CD4-positive, alpha-beta T cell (primary cell): ENCODE results near the gene TULP3. TPM values are rescaled to one million over a fixed set of nuclear protein-coding genes. Genes with fewer than 3 reads are reported as not detected.
A peak's percentile ranks its signal among the peaks of the same experiment; 100 is the strongest.

ENCODE experiments used
- ATAC-seq: fragments of 200-7000 bp; cut with Tn5 transposase; one replicate; pipeline ENCODE4 v1.10.0; 2022; ENCODE audit warnings: mild to moderate bottlenecking; ENCODE audit not compliant: poor library complexity
- CTCF ChIA-PET: fragments of 350-600 bp; sonication (Branson Sonifier 250); formaldehyde crosslinking; loops from one replicate; lab custom pipeline; 2021; ENCODE audit warnings: antibody characterized with exemption, inconsistent platforms; lab: Charles Lee
- POLR2A ChIA-PET: fragments of 350-600 bp; sonication (Branson Sonifier 250); formaldehyde crosslinking; loops from one replicate; lab custom pipeline; 2021; ENCODE audit warnings: antibody characterized with exemption, inconsistent platforms; lab: Charles Lee
- DNase-seq, 14 experiments: peaks; one replicate each; pipeline ENCODE4 v3.0.0-alpha.2; 2013 to 2020; ENCODE audit warnings: mixed read lengths in 2 of 14
- H3K27ac ChIP-seq, 2 donors: one replicate each; pipeline versions ENCODE4 v1.5.1 to v1.7.0; 2013; ENCODE audit warnings: low read length in 2 of 2, low read depth in 1 of 2, mild to moderate bottlenecking in 1 of 2
- H3K27me3 ChIP-seq, 2 experiments: 1 replicate in 1 of 2; 2 replicates in 1 of 2; pipeline versions ENCODE4 v1.6.1 to v1.7.0; 2013; ENCODE audit warnings: low read length in 2 of 2, control low read depth in 1 of 2, mild to moderate bottlenecking in 1 of 2, moderate library complexity in 1 of 2; ENCODE audit not compliant: insufficient read depth in 2 of 2, control insufficient read depth in 1 of 2
- H3K36me3 ChIP-seq: one replicate; pipeline ENCODE4 v1.6.1; 2013; ENCODE audit warnings: low read length, control low read depth; ENCODE audit not compliant: insufficient read depth
- H3K4me1 ChIP-seq: one replicate; pipeline ENCODE4 v1.6.1; 2013; ENCODE audit warnings: low read length, control low read depth; ENCODE audit not compliant: insufficient read depth
- H3K4me3 ChIP-seq: one replicate; pipeline ENCODE4 v1.5.1; 2013; ENCODE audit warnings: mild to moderate bottlenecking, low read length, moderate library complexity
- H3K9me3 ChIP-seq, 2 experiments: 1 replicate in 1 of 2; 2 replicates in 1 of 2; pipeline versions ENCODE4 v1.6.1 to v1.7.0; 2013; ENCODE audit warnings: low read length in 2 of 2, mild to moderate bottlenecking in 2 of 2, control low read depth in 1 of 2, moderate library complexity in 1 of 2; ENCODE audit not compliant: control insufficient read depth in 1 of 2, insufficient read depth in 1 of 2
- H3K27ac Mint-ChIP-seq: one replicate; pipeline ENCODE4 v1.8.0; 2020; ENCODE audit warnings: mixed read lengths
- H3K27me3 Mint-ChIP-seq: one replicate; pipeline ENCODE4 v1.8.0; 2021; ENCODE audit warnings: mixed read lengths
- H3K36me3 Mint-ChIP-seq: one replicate; pipeline ENCODE4 v1.8.0; 2021; ENCODE audit warnings: low read depth, mixed read lengths
- H3K4me1 Mint-ChIP-seq: one replicate; pipeline ENCODE4 v1.8.0; 2021; ENCODE audit warnings: low read depth, mixed read lengths
- H3K4me3 Mint-ChIP-seq: one replicate; pipeline ENCODE4 v1.8.0; 2020; ENCODE audit warnings: mild to moderate bottlenecking, mixed read lengths
- H3K9me3 Mint-ChIP-seq: one replicate; pipeline ENCODE4 v1.8.0; 2020; ENCODE audit warnings: mixed read lengths
- CTCF ChIP-seq: fragments of 200-600 bp; IDR thresholded peaks from one replicate; pipeline ENCODE4 v1.8.0; 2022; ENCODE audit warnings: antibody characterized with exemption, mild to moderate bottlenecking
- intact Hi-C, 2 experiments: fragments of 100-400 bp; cut with DNase I in 1 of 2; cut with micrococcal nuclease in 1 of 2; formaldehyde crosslinking; loops; one replicate each; pipeline versions ENCODE4 v1.15.1 to v1.9.0; 2023 to 2025; cut with DNase I, micrococcal nuclease
- total RNA-seq, 174 experiments: library from RNA in 2 of 174; stranded (reverse) in 2 of 174; gene quantifications; one replicate each; pipeline ENCODE4 v1.2.3 and lab custom pipeline; 2021 to 2026

The TULP3 gene
- total RNA-seq, 2 experiments from 2014 or later: 4.2 to 5.5 TPM

GRCh38 chr12:2853626-2854025, 37.1 kb upstream of the TULP3 start:
- ChIA-PET CTCF (interaction anchor here (0.7 to 1.8 kb wide), 3 partner anchors 9 to 91 kb away, joined by 3 to 7 read pairs (median 4); no protein-coding TSS in a partner anchor), POLR2A (no interaction called here)
- no peaks in the 10 kb centered on the region for H3K27me3 Mint-ChIP-seq
- Histone ChIP-seq H3K36me3 (peaks cover 18% of the 10 kb centered on the region), H3K4me1 (peaks cover 2% of the 10 kb centered on the region), H3K4me3 (no peak overlapping the region), H3K27me3 (no peaks in the 10 kb centered on the region), H3K9me3 (no peaks in the 10 kb centered on the region), H3K27ac (no peak overlapping the region)
- H3K4me1 Mint-ChIP-seq: no peaks in the 10 kb centered on the region
- H3K36me3 Mint-ChIP-seq: peaks cover 25% of the 10 kb centered on the region
- intact Hi-C loops: loop anchor here (2.0 to 10.0 kb wide), 4 partner anchors 89 to 421 kb away; no protein-coding TSS in a partner anchor
- H3K9me3 Mint-ChIP-seq: no peaks in the 10 kb centered on the region
- DNase-seq (peak; percentile 14 to 63 (median 32)), ATAC-seq (peak; percentile 70)
- no peak overlapping the region for H3K4me3 Mint-ChIP-seq
- peak; percentile 57 for TF ChIP-seq CTCF
- no peak overlapping the region for H3K27ac Mint-ChIP-seq

DNA sequence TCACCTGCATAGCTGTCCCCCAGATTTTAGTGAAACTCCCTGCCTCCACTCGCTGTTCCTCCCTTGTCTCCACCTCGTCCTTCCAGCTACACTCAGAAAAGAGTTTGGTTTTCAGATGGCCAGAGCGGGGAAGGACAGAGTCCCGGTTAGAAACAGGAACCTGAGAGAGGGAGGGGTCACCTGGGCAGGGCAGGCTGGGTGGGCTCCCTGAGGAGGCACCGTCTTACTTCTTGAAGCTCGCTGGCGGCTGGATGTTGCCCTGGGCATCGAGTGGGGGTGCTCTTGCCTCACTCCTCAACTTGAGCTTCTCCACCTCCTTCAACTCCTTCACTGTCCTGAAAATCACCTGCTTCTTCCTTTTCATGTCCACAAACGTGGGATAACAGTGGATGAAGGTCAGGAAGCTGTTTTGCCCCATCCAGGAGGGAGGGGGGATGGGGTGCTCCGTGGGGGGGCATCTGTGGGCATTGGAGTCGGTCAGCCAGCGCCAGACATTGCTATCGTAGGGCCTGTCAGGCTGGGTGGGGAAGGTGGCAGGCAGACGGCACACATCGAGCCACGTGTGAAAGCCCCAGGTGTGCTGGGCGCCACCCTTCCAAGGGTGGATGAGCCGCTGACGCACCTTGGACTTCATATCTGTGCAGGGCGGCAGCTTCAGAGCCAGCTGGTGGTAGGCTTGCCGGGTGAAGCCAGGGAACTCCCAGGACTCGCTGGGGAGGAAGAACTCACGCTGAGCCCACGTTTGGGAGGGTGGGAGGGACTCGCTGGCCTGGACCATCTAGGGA, 35.8 kb upstream of the TULP3 start:
- no peaks in the 10 kb centered on the region for H3K27me3 Mint-ChIP-seq
- CTCF ChIA-PET: interaction anchor here (1.8 kb wide), 1 partner anchor 90 kb away, joined by 7 read pairs; no protein-coding TSS in a partner anchor
- H3K36me3 ChIP-seq: peaks cover 23% of the 10 kb centered on the region
- no peak overlapping the region for H3K4me3 ChIP-seq
- peaks cover 2% of the 10 kb centered on the region for H3K4me1 ChIP-seq
- no peak overlapping the region for H3K27ac Mint-ChIP-seq
- no peak for TF ChIP-seq CTCF
- intact Hi-C loops: loop anchor here (5.0 to 10.0 kb wide), 3 partner anchors 87 to 420 kb away; no protein-coding TSS in a partner anchor
- ATAC-seq (no peak), DNase-seq (no peak)
- no peaks in the 10 kb centered on the region for H3K9me3 ChIP-seq
- H3K4me3 Mint-ChIP-seq: no peak overlapping the region
- peaks cover 19% of the 10 kb centered on the region for H3K36me3 Mint-ChIP-seq
- no peaks in the 10 kb centered on the region for H3K27me3 ChIP-seq
- no peaks in the 10 kb centered on the region for H3K9me3 Mint-ChIP-seq
- no peak overlapping the region for H3K27ac ChIP-seq
- POLR2A ChIA-PET: no interaction called here
- no peaks in the 10 kb centered on the region for H3K4me1 Mint-ChIP-seq

GRCh38 chr12:2855546-2855945, 35.1 kb upstream of the TULP3 start:
- Histone ChIP-seq H3K27ac (no peak overlapping the region), H3K4me3 (no peak overlapping the region), H3K9me3 (no peaks in the 10 kb centered on the region), H3K36me3 (peaks cover 23% of the 10 kb centered on the region), H3K27me3 (no peaks in the 10 kb centered on the region), H3K4me1 (peaks cover 2% of the 10 kb centered on the region)
- no peaks in the 10 kb centered on the region for H3K4me1 Mint-ChIP-seq
- TF ChIP-seq CTCF: no peak
- POLR2A ChIA-PET: no interaction called here
- DNase-seq: no peak
- no peaks in the 10 kb centered on the region for H3K9me3 Mint-ChIP-seq
- ATAC-seq: no peak
- CTCF ChIA-PET: no interaction called here
- no peak overlapping the region for H3K4me3 Mint-ChIP-seq
- H3K36me3 Mint-ChIP-seq: peaks cover 15% of the 10 kb centered on the region
- intact Hi-C loops: loop anchor here in 1 of 2 experiments (10.0 kb wide), 1 partner anchor 419 kb away; no protein-coding TSS in a partner anchor
- no peaks in the 10 kb centered on the region for H3K27me3 Mint-ChIP-seq
- no peak overlapping the region for H3K27ac Mint-ChIP-seq
